Osteoblast (primary cell): ENCODE results near the gene APPBP2. TPM values are rescaled to one million over a fixed set of nuclear protein-coding genes. Genes with fewer than 3 reads are reported as not detected.

Source experiments
- DNase-seq: peaks from one replicate; pipeline ENCODE4 v3.0.0; 2011; ENCODE audit warnings: low spot score, mixed read lengths; ENCODE audit not compliant: insufficient read length; ENCODE audit errors: missing footprints
- H2AFZ ChIP-seq: 2 replicates; pipeline ENCODE4 v1.6.0; 2011; ENCODE audit warnings: mild to moderate bottlenecking, low read length
- H3K27ac ChIP-seq: 2 replicates; pipeline ENCODE4 v1.5.1; 2011; ENCODE audit warnings: mild to moderate bottlenecking, low read depth, low read length, moderate library complexity
- H3K27me3 ChIP-seq: 2 replicates; pipeline ENCODE4 v1.6.0; 2012; ENCODE audit warnings: mild to moderate bottlenecking, control low read depth, inconsistent platforms, low read length, moderate library complexity; ENCODE audit not compliant: insufficient read depth
- H3K36me3 ChIP-seq: 2 replicates; pipeline ENCODE4 v1.5.1; 2011; ENCODE audit warnings: mild to moderate bottlenecking, low read length, control low read depth, moderate library complexity; ENCODE audit not compliant: insufficient read depth
- H3K4me1 ChIP-seq: 2 replicates; pipeline ENCODE4 v1.5.1; 2011; ENCODE audit warnings: mild to moderate bottlenecking, low read length, control low read depth, moderate library complexity; ENCODE audit not compliant: insufficient read depth
- H3K4me2 ChIP-seq: 2 replicates; pipeline ENCODE4 v1.6.0; 2011; ENCODE audit warnings: mild to moderate bottlenecking, low read length; ENCODE audit not compliant: insufficient read depth
- H3K4me3 ChIP-seq: fragments of 200-600 bp; sonication (generic); 3 replicates; pipeline ENCODE4 v1.5.1; 2012; ENCODE audit warnings: mild to moderate bottlenecking, low read length, inconsistent platforms; ENCODE audit not compliant: insufficient read depth
- H3K79me2 ChIP-seq: 2 replicates; pipeline ENCODE4 v1.6.0; 2012; ENCODE audit warnings: mild to moderate bottlenecking, low read length, control low read depth, inconsistent platforms; ENCODE audit not compliant: insufficient read depth
- H3K9me3 ChIP-seq: 2 replicates; pipeline ENCODE4 v1.5.1; 2011; ENCODE audit warnings: low read depth, low read length, control low read depth
- H4K20me1 ChIP-seq: 2 replicates; pipeline ENCODE4 v1.6.0; 2012; ENCODE audit warnings: mild to moderate bottlenecking, low read length, control low read depth; ENCODE audit not compliant: insufficient read depth
- total RNA-seq: library from RNA; depleted of rRNA; stranded (reverse); fragments of >200 nt; gene quantifications from 2 replicates; pipeline ENCODE4 v1.2.3, GENCODE V29; 2012
- TF ChIP-seq, protein P1 (sequence below): IDR thresholded peaks from 2 replicates; pipeline ENCODE4 v1.5.1; 2011; ENCODE audit warnings: mild to moderate bottlenecking, low read depth, low read length, moderate library complexity; ENCODE audit errors: extremely low read depth

APPBP2 gene
- total RNA-seq, 1 donor, result 49.9 TPM

- Histone ChIP-seq H2AFZ (no peak overlapping the region), H3K4me3 (no peak overlapping the region), H3K79me2 (peaks cover 90% of the 10 kb centered on the region), H3K36me3 (peaks cover 29% of the 10 kb centered on the region), H3K9me3 (no peaks in the 10 kb centered on the region), H3K4me2 (no peak overlapping the region), H3K27me3 (no peaks in the 10 kb centered on the region), H3K4me1 (peaks cover 13% of the 10 kb centered on the region), H4K20me1 (peaks cover 50% of the 10 kb centered on the region), H3K27ac (peak overlapping the region; percentile 17)
- peak; percentile 10 for DNase-seq
- TF ChIP-seq, protein P1, sequence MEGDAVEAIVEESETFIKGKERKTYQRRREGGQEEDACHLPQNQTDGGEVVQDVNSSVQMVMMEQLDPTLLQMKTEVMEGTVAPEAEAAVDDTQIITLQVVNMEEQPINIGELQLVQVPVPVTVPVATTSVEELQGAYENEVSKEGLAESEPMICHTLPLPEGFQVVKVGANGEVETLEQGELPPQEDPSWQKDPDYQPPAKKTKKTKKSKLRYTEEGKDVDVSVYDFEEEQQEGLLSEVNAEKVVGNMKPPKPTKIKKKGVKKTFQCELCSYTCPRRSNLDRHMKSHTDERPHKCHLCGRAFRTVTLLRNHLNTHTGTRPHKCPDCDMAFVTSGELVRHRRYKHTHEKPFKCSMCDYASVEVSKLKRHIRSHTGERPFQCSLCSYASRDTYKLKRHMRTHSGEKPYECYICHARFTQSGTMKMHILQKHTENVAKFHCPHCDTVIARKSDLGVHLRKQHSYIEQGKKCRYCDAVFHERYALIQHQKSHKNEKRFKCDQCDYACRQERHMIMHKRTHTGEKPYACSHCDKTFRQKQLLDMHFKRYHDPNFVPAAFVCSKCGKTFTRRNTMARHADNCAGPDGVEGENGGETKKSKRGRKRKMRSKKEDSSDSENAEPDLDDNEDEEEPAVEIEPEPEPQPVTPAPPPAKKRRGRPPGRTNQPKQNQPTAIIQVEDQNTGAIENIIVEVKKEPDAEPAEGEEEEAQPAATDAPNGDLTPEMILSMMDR, result no peak
Measured at GRCh38 chr17:60510031-60510430, 16.0 kb downstream of the APPBP2 start.

DNA sequence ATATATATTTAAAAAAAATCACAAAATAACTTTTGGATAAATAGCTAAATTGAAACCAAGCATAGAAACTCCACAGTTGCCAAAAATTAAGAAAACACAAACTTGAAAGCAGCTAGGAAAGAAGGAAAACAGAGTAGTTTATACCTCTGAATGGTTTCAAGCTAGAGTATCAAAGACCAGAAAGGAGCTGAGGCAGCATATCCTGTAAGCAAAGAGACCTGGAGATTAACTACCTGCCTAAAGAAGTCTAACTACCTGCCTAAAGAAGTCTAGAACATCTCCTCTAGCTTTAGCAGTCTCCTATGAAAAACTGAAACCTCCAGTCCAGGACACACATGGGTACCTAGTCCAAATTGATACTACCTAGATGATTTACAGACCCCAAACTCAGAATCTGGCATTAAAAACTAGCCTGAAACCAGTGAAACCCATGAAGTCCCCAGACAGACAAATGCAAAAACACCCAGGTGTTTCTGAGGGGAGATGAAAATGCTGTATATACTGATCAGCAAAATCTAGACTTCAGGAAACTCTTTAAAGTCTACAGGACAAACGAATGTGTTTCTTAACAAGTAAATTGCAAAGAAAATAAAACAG, 17.6 kb downstream of the APPBP2 start:
- peaks cover 29% of the 10 kb centered on the region for H3K36me3 ChIP-seq

GRCh38 chr17:60506312-60506711, 19.7 kb downstream of the APPBP2 start:
- Histone ChIP-seq H3K27ac (peak overlapping the region; percentile 88), H4K20me1 (peaks cover 50% of the 10 kb centered on the region), H3K79me2 (peaks cover 98% of the 10 kb centered on the region), H3K9me3 (no peaks in the 10 kb centered on the region), H3K4me2 (peak overlapping the region; percentile 48), H3K4me1 (peaks cover 13% of the 10 kb centered on the region), H3K4me3 (no peak overlapping the region), H2AFZ (no peak overlapping the region), H3K27me3 (no peaks in the 10 kb centered on the region), H3K36me3 (peaks cover 20% of the 10 kb centered on the region)
- peak; percentile 94 for DNase-seq
- TF ChIP-seq, protein P1, result no peak

More for the DNA sequence above, 17.6 kb downstream of the APPBP2 start:
- TF ChIP-seq, protein P1, result no peak
- H3K4me1 ChIP-seq, result peaks cover 13% of the 10 kb centered on the region
- no peak overlapping the region for H3K27ac ChIP-seq
- H3K4me2 ChIP-seq, result no peak overlapping the region
- DNase-seq, result peak; percentile 4
- no peaks in the 10 kb centered on the region for H3K27me3 ChIP-seq
- no peak overlapping the region for H2AFZ ChIP-seq
- H3K4me3 ChIP-seq, result no peak overlapping the region
- no peaks in the 10 kb centered on the region for H3K9me3 ChIP-seq
- H3K79me2 ChIP-seq, result peaks cover 93% of the 10 kb centered on the region
- peaks cover 52% of the 10 kb centered on the region for H4K20me1 ChIP-seq

DNA sequence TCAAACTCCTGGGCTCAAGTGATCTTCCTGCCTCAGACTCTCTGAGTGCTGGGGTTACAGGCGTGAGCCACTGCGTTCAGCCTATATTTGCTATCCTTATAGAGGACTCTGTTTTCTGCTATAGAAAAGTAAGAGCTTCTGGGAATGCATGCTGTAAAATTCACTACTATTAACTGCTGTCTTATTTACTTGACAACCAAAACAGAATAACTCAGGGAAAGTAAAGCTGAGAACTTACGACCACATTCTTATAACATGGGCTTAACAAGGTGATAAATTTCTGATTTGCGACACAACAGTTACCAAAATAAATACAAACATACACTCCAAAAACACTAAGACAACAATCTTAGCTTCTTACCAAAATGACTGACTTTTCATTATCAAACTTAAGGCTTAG, 23.9 kb downstream of the APPBP2 start:
- H3K9me3 ChIP-seq, result no peaks in the 10 kb centered on the region
- no peak overlapping the region for H3K27ac ChIP-seq
- peaks cover 14% of the 10 kb centered on the region for H3K36me3 ChIP-seq
- H3K4me1 ChIP-seq, result peaks cover 10% of the 10 kb centered on the region
- H2AFZ ChIP-seq, result no peak overlapping the region
- no peak overlapping the region for H3K4me3 ChIP-seq
- H3K79me2 ChIP-seq, result peaks cover 92% of the 10 kb centered on the region
- H4K20me1 ChIP-seq, result peaks cover 36% of the 10 kb centered on the region
- H3K4me2 ChIP-seq, result no peak overlapping the region
- H3K27me3 ChIP-seq, result no peaks in the 10 kb centered on the region
- DNase-seq, result no peak
- TF ChIP-seq, protein P1, result no peak
